Measurements from ENCODE around the gene MAP1LC3A. TPM values are rescaled to one million over a fixed set of nuclear protein-coding genes. Genes with fewer than 3 reads are reported as not detected.

The MAP1LC3A gene
- total RNA-seq, 1 donor, result 29.7 TPM

DNA sequence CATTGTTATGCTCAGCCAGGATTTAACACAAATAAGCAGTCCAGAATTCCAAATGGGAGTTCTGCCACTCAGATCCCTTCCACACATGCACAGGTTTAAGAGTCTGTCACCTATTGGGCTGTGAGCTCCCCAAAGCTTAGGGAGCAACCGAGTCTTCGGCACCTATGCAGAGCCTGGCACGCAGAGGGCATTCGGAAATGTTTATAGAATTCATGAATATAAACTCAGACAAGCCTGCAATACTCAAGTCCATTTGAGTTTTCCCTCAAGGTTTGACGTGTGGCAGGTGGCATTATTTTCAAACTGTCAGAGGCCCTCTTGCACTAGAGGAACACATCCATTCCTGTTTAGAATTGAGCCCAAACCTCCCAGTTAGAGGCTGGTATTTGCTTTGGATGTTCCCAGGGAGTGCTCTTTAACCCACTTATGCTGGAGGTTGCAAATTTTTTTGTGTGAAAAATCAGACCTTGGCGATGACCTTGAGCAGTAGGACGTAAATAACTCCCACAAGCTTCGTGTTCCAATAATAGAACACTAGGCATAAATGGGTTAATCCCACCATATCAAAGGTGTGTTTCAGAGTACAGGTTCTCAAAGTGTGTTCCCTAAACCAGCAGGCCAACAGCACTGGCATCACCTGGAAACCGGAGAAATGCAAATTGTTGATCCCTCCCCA is 28.1 kb downstream of the MAP1LC3A start:
- H3K79me2 ChIP-seq (ENCODE audit: insufficient read depth, low read length), result no peaks in the 10 kb centered on the region
- H4K20me1 ChIP-seq (ENCODE audit: insufficient read depth, low read length), result no peaks in the 10 kb centered on the region
- H2AFZ ChIP-seq (ENCODE audit: low read length), result no peak overlapping the region
- H3K9me3 ChIP-seq (ENCODE audit: low read depth, low read length), result no peaks in the 10 kb centered on the region
- H3K4me3 ChIP-seq (ENCODE audit: insufficient read depth, low read length), result no peak overlapping the region
- no peak overlapping the region for H3K27ac ChIP-seq (ENCODE audit: low read depth, low read length)
- peaks cover 9% of the 10 kb centered on the region for H3K36me3 ChIP-seq (ENCODE audit: insufficient read depth, low read length)
- H3K4me1 ChIP-seq (ENCODE audit: insufficient read depth, low read length), result peaks cover 7% of the 10 kb centered on the region
- DNase-seq (ENCODE audit: insufficient read length, low spot score, missing footprints), result no peak
- no peak overlapping the region for H3K4me2 ChIP-seq (ENCODE audit: insufficient read depth, low read length)
- no peak for TF ChIP-seq CTCF (IDR thresholded peaks at IDR 0.05; ENCODE audit: extremely low read depth, low read depth, low read length)
- no peaks in the 10 kb centered on the region for H3K27me3 ChIP-seq (ENCODE audit: insufficient read depth, low read length)

- Histone ChIP-seq H3K4me2 (ENCODE audit: insufficient read depth, low read length) (no peak overlapping the region), H3K27ac (ENCODE audit: low read depth, low read length) (no peak overlapping the region), H4K20me1 (ENCODE audit: insufficient read depth, low read length) (no peaks in the 10 kb centered on the region), H3K4me1 (ENCODE audit: insufficient read depth, low read length) (no peaks in the 10 kb centered on the region), H3K79me2 (ENCODE audit: insufficient read depth, low read length) (no peaks in the 10 kb centered on the region), H3K27me3 (ENCODE audit: insufficient read depth, low read length) (no peaks in the 10 kb centered on the region), H3K36me3 (ENCODE audit: insufficient read depth, low read length) (no peaks in the 10 kb centered on the region), H3K4me3 (ENCODE audit: insufficient read depth, low read length) (no peak overlapping the region), H3K9me3 (ENCODE audit: low read depth, low read length) (no peaks in the 10 kb centered on the region), H2AFZ (ENCODE audit: low read length) (no peak overlapping the region)
- DNase-seq (ENCODE audit: insufficient read length, low spot score, missing footprints), result no peak
- no peak for TF ChIP-seq CTCF (IDR thresholded peaks at IDR 0.05; ENCODE audit: extremely low read depth, low read depth, low read length)
Measured at GRCh38 chr20:34595377-34596184, 37.1 kb downstream of the MAP1LC3A start.

DNA sequence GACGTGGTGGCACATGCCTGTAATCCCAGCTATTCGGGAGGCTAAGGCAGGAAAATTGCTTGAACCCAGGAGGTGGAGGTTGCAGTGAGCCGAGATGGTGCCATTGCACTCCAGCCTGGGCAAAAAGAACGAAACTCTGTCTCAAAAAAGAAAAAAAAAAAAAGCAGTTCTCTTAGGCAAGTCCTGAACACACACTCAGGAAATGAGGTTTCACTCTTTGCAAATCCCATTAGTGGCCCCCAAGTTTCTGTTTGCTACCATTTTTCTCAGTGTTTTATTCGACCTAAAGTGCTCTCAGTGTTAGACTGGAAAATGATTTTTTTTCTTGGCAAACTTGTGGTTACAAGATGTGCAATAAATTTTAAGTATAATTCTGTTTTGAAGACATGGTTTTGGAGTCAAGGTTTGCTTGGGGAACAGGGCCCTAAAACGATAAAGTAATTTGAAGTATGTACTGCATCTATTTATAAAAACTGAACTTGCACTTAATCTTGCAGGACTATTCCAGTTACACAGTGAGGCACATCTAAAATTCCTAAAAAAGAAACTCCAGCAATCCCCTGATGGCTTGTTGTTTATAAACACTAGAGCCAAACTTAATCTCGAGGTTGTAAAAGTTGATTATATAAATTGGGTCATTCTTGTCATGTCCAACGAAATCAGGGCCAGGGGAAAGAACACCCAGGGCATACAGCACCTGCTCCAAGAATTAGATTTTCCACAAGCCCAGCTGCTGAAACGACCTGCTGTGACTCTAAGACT is 42.6 kb downstream of the MAP1LC3A start:
- no peak for DNase-seq (ENCODE audit: insufficient read length, low spot score, missing footprints)
- Histone ChIP-seq H3K79me2 (ENCODE audit: insufficient read depth, low read length) (no peaks in the 10 kb centered on the region), H3K4me3 (ENCODE audit: insufficient read depth, low read length) (no peak overlapping the region), H3K4me1 (ENCODE audit: insufficient read depth, low read length) (peaks cover 5% of the 10 kb centered on the region), H2AFZ (ENCODE audit: low read length) (no peak overlapping the region), H3K4me2 (ENCODE audit: insufficient read depth, low read length) (no peak overlapping the region), H3K36me3 (ENCODE audit: insufficient read depth, low read length) (no peaks in the 10 kb centered on the region), H4K20me1 (ENCODE audit: insufficient read depth, low read length) (no peaks in the 10 kb centered on the region), H3K9me3 (ENCODE audit: low read depth, low read length) (no peaks in the 10 kb centered on the region), H3K27me3 (ENCODE audit: insufficient read depth, low read length) (no peaks in the 10 kb centered on the region), H3K27ac (ENCODE audit: low read depth, low read length) (no peak overlapping the region)
- TF ChIP-seq CTCF (IDR thresholded peaks at IDR 0.05; ENCODE audit: extremely low read depth, low read depth, low read length), result no peak

Measured in osteoblast (primary cell).